ENCODE measurements around the gene RAB11A.

DNA sequence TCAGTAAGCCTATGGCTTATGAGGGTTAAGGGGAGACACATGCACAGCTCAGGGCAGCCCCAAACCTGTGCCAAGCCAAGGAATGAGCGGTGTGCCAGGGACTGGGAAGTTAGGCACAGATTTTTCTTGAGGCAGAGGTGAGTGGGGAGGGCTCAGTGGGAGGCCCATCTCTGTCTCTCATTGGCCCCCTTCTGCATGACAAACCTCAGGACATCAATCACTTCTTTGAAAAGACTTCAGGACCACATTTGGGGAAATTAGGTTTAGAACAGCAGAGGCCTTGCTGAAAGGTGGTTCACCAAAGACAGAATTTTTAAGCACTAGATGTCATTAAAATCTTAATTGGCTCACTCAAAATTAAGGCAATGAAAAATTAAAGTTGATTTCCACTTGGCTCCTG is 57.2 kb downstream of the RAB11A start:
- TF ChIP-seq CTCF (conservative IDR thresholded peaks at IDR 0.05 in 1 of 2, IDR thresholded peaks at IDR 0.05 in 1 of 2; ENCODE audit: low read depth in 1 of 2, low read length in 2 of 2) (no peak), EZH2 (IDR thresholded peaks at IDR 0.05; ENCODE audit: low read length, missing control alignments) (no peak)

Measured in fibroblast of lung (primary cell).